ENCODE measurements around the gene TUFT1. TPM values are rescaled to one million over a fixed set of nuclear protein-coding genes. Genes with fewer than 3 reads are reported as not detected.

Gene TUFT1
- total and polyA plus RNA-seq, 10 of the 15 experiments (the other 5 are each of a cell fraction or from before 2014, with no cell fraction given): 0.08 to 4.3 (median 3.2) TPM

DNA sequence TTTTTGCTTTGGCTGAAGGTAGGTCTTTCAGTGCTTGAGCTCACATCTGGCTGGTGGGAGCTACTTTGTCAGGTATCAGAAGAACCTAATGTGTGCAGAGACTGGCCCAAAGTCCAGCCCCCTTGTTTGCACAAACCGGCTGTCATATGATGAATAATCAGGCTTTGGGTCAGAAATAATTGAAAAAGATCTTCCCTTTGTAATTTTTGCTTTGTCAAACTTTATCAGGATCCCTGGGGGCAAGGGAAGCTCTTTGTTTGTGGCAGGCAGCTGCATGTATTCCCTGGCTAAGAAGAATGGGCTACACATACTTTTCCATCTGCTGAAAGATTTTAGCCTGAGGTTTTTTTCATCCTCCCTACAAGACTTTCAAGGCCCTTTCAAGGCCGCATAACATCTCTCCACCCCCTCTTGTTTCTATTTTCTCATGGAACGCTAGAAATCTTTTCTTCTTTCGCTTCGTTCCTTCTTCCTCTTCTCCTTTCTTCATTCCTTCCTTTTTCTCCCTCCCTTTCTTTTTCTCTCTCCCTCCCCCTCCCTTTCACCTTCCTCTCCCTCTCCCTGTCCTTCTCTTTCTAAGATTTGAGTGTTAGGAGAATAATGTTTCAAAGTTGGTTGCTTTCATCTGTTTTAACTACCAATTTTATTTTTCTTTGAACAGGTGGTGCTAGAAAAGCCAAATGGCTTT lies 25.5 kb downstream of the TUFT1 start:
- intact Hi-C loops (cut with micrococcal nuclease; ENCODE audit: unreplicated experiment): no loop called here
- Histone ChIP-seq H3K27me3 (replicated peaks in 1 of 2; ENCODE audit: control insufficient read depth in 2 of 2, insufficient read depth in 2 of 2, low read length in 1 of 2) (no peaks in the 10 kb centered on the region), H3K27ac (ENCODE audit: control insufficient read depth, insufficient read depth) (no peak overlapping the region), H3K4me2 (ENCODE audit: control insufficient read depth, insufficient read depth) (no peak overlapping the region), H3K79me2 (ENCODE audit: control insufficient read depth, insufficient read depth, low read length) (no peaks in the 10 kb centered on the region), H3K4me1 (ENCODE audit: control insufficient read depth, insufficient read depth, low read length) (no peaks in the 10 kb centered on the region), H3K4me3 (no peak overlapping the region), H4K20me1 (ENCODE audit: control insufficient read depth, insufficient read depth) (no peaks in the 10 kb centered on the region), H3K9me3 (replicated peaks; ENCODE audit: control insufficient read depth, insufficient read depth, low read length) (no peaks in the 10 kb centered on the region), H3K36me3 (ENCODE audit: control insufficient read depth in 2 of 2, insufficient read depth in 2 of 2, low read length in 1 of 2) (no peaks in the 10 kb centered on the region), H2AFZ (ENCODE audit: control insufficient read depth, low read depth, low read length) (no peak overlapping the region), H3K9ac (ENCODE audit: control insufficient read depth, insufficient read depth, low read length) (no peak overlapping the region)
- ATAC-seq (no peak), FAIRE-seq (no peak), DNase-seq (ENCODE audit: low read depth, low spot score) (no peak)
- TF ChIP-seq ZNF207 (IDR thresholded peaks at IDR 0.05; ENCODE audit: borderline replicate concordance): no peak
- no peak for TF ChIP-seq KAT2A (conservative IDR thresholded peaks at IDR 0.05; ENCODE audit: control insufficient read depth, low read depth, low read length)
- no peak for TF ChIP-seq CREB1 (IDR thresholded peaks at IDR 0.05; ENCODE audit: low read depth)
- TF ChIP-seq CHD2 (IDR thresholded peaks at IDR 0.05; ENCODE audit: borderline replicate concordance, low read depth, low read length): no peak
- no peak for TF ChIP-seq KLF5 (IDR thresholded peaks at IDR 0.05; ENCODE audit: partially characterized antibody)
- no peak for TF ChIP-seq ESRRA (IDR thresholded peaks at IDR 0.05; ENCODE audit: low read length)
- no peak for TF ChIP-seq MYC (IDR thresholded peaks at IDR 0.05; ENCODE audit: insufficient read depth, insufficient read length, insufficient replicate concordance, low read length, severe bottlenecking)
- in situ Hi-C loops (cut with MboI): no loop called here
- ChIA-PET RAD21 (ENCODE audit: unreplicated experiment) (interaction anchor here (0.6 kb wide), 1 partner anchor 150 kb away, joined by 4 read pairs; no protein-coding TSS in a partner anchor), POLR2A (no interaction called here), CTCF (interaction anchor here (1.2 to 1.3 kb wide), 2 partner anchors 28 to 169 kb away, joined by 3 to 5 read pairs; no protein-coding TSS in a partner anchor), SMC1A (ENCODE audit: uncharacterized antibody, unreplicated experiment) (interaction anchor here (0.7 kb wide), 1 partner anchor 22 kb away, joined by 3 read pairs; no protein-coding TSS in a partner anchor)
- no TSS peak for BruUV-seq (replicated peaks)
- 45% methylated on average over 5 of the region's 5 CpGs for WGBS (ENCODE audit: insufficient coverage, insufficient replicate concordance, low lambda C conversion rate, missing lambda C conversion rate)

DNA sequence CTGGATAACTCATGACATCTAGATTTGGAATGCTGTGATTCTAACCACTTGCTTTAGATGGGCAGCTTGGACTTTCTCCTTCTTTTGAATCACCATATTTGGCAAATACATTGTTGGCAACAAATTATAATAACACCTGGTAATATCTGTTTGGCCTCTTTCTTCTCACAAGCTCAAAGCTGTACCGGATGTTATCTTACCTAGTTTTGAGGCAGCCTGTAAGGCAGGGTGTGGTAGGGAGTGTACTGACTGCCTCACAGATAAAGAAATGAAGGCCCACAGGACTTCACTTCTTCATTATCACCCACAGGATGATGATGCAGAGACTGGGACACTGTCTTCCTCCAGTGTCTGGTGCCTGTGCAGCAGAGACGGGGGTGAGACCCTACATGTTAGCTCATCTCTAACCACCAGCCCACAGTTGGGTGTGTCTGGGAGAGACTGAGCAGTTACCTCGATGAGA lies 28.5 kb downstream of the TUFT1 start:
- BruUV-seq (replicated peaks): no TSS peak
- intact Hi-C loops (cut with micrococcal nuclease; ENCODE audit: unreplicated experiment) (no loop called here), in situ Hi-C loops (cut with MboI) (no loop called here)
- ChIA-PET RAD21 (ENCODE audit: unreplicated experiment) (no interaction called here), CTCF (no interaction called here), POLR2A (no interaction called here), SMC1A (ENCODE audit: uncharacterized antibody, unreplicated experiment) (interaction anchor here (0.8 kb wide), 1 partner anchor 9 kb away, joined by 3 read pairs; no protein-coding TSS in a partner anchor)
- Histone ChIP-seq H3K36me3 (ENCODE audit: control insufficient read depth in 2 of 2, insufficient read depth in 2 of 2, low read length in 1 of 2) (no peaks in the 10 kb centered on the region), H3K4me3 (no peak overlapping the region), H3K79me2 (ENCODE audit: control insufficient read depth, insufficient read depth, low read length) (no peaks in the 10 kb centered on the region), H3K4me2 (ENCODE audit: control insufficient read depth, insufficient read depth) (no peak overlapping the region), H2AFZ (ENCODE audit: control insufficient read depth, low read depth, low read length) (no peak overlapping the region), H3K9ac (ENCODE audit: control insufficient read depth, insufficient read depth, low read length) (no peak overlapping the region), H3K27ac (ENCODE audit: control insufficient read depth, insufficient read depth) (no peak overlapping the region), H3K27me3 (replicated peaks in 1 of 2; ENCODE audit: control insufficient read depth in 2 of 2, insufficient read depth in 2 of 2, low read length in 1 of 2) (no peaks in the 10 kb centered on the region), H3K9me3 (replicated peaks; ENCODE audit: control insufficient read depth, insufficient read depth, low read length) (no peaks in the 10 kb centered on the region), H3K4me1 (ENCODE audit: control insufficient read depth, insufficient read depth, low read length) (no peaks in the 10 kb centered on the region), H4K20me1 (ENCODE audit: control insufficient read depth, insufficient read depth) (no peaks in the 10 kb centered on the region)
- DNase-seq (ENCODE audit: low read depth, low spot score) (no peak), ATAC-seq (no peak), FAIRE-seq (no peak)
- 40% methylated on average over 3 of the region's 3 CpGs for WGBS (ENCODE audit: insufficient coverage, insufficient replicate concordance, low lambda C conversion rate, missing lambda C conversion rate)
- TF ChIP-seq, protein P1, sequence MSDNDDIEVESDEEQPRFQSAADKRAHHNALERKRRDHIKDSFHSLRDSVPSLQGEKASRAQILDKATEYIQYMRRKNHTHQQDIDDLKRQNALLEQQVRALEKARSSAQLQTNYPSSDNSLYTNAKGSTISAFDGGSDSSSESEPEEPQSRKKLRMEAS (IDR thresholded peaks at IDR 0.05; ENCODE audit: low read depth, low read length): no peak
- TF ChIP-seq ZNF384 (IDR thresholded peaks at IDR 0.05; ENCODE audit: borderline replicate concordance, low read depth, low read length) (no peak), NR2C2 (IDR thresholded peaks at IDR 0.05; ENCODE audit: borderline replicate concordance, control insufficient read depth, insufficient read length, low read depth) (no peak), SREBF2 (IDR thresholded peaks at IDR 0.05; ENCODE audit: low read length) (no peak), MEF2A (IDR thresholded peaks at IDR 0.05; ENCODE audit: insufficient read depth, low read depth, low read length) (no peak)
- TF ChIP-seq, protein P2, sequence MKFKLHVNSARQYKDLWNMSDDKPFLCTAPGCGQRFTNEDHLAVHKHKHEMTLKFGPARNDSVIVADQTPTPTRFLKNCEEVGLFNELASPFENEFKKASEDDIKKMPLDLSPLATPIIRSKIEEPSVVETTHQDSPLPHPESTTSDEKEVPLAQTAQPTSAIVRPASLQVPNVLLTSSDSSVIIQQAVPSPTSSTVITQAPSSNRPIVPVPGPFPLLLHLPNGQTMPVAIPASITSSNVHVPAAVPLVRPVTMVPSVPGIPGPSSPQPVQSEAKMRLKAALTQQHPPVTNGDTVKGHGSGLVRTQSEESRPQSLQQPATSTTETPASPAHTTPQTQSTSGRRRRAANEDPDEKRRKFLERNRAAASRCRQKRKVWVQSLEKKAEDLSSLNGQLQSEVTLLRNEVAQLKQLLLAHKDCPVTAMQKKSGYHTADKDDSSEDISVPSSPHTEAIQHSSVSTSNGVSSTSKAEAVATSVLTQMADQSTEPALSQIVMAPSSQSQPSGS (IDR thresholded peaks at IDR 0.05; ENCODE audit: low read length): no peak

All from GM12878 (cell line).